Chondrocyte (in vitro differentiated cells): Measurements from ENCODE around the gene SMCR8. TPM values are rescaled to one million over a fixed set of nuclear protein-coding genes. Genes with fewer than 3 reads are reported as not detected.

Experiments
- DNase-seq: peaks from one replicate; pipeline ENCODE4 v3.0.0; 2021; ENCODE audit warnings: mixed read lengths, low spot score
- H3K27ac Mint-ChIP-seq: one replicate; pipeline ENCODE4 v1.8.0; 2021; ENCODE audit warnings: mild to moderate bottlenecking, moderate library complexity, mixed read lengths; ENCODE audit not compliant: unreplicated experiment
- H3K27me3 Mint-ChIP-seq: 2 replicates; pipeline ENCODE4 v1.8.0; 2021; ENCODE audit warnings: low read depth, mixed read lengths
- H3K36me3 Mint-ChIP-seq: 2 replicates; pipeline ENCODE4 v1.8.0; 2021; ENCODE audit warnings: low read depth, mixed read lengths
- H3K4me1 Mint-ChIP-seq: 2 replicates; pipeline ENCODE4 v1.8.0; 2021; ENCODE audit warnings: low read depth, mild to moderate bottlenecking, mixed read lengths
- H3K4me3 Mint-ChIP-seq: one replicate; pipeline ENCODE4 v1.8.0; 2021; ENCODE audit warnings: mild to moderate bottlenecking, moderate library complexity, mixed read lengths; ENCODE audit not compliant: unreplicated experiment
- H3K9me3 Mint-ChIP-seq: 2 replicates; pipeline ENCODE4 v1.8.0; 2021; ENCODE audit warnings: low read depth, mixed read lengths
- total RNA-seq: library from RNA; stranded (reverse); gene quantifications from 3 replicates; pipeline ENCODE4 v1.2.1, GENCODE V29; 2021
- TF ChIP-seq, protein P1 (sequence below): fragments of 200-600 bp; sonication (generic); IDR thresholded peaks from 2 replicates; pipeline ENCODE4 v1.5.0; 2021; ENCODE audit warnings: antibody characterized with exemption, mild to moderate bottlenecking, moderate library complexity

SMCR8 gene
- total RNA-seq, 1 donor from 2014 or later: 16.1 TPM

DNA sequence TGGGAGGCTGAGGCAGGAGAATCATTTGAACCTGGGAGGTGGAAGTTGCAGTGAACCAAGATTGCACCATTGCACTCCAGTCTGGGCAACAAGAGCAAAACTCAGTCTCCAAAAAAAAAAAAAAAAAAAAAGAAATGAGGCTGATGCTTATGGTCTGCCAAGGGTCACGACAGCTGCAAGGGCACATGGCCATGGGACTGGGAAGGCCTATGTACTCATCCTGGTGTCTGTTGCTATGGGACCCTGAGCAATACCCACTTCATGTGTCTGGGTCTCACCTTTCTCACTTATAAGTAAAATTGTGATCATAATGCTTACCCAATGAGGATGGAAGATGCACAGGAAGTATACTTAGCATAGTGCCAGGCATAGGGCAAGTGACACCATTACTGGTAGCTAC is 38.0 kb upstream of the SMCR8 start:
- Mint-ChIP-seq H3K36me3 (peaks cover 20% of the 10 kb centered on the region), H3K27me3 (no peaks in the 10 kb centered on the region), H3K4me1 (no peaks in the 10 kb centered on the region), H3K27ac (no peak overlapping the region), H3K9me3 (no peaks in the 10 kb centered on the region), H3K4me3 (no peak overlapping the region)
- TF ChIP-seq, protein P1, sequence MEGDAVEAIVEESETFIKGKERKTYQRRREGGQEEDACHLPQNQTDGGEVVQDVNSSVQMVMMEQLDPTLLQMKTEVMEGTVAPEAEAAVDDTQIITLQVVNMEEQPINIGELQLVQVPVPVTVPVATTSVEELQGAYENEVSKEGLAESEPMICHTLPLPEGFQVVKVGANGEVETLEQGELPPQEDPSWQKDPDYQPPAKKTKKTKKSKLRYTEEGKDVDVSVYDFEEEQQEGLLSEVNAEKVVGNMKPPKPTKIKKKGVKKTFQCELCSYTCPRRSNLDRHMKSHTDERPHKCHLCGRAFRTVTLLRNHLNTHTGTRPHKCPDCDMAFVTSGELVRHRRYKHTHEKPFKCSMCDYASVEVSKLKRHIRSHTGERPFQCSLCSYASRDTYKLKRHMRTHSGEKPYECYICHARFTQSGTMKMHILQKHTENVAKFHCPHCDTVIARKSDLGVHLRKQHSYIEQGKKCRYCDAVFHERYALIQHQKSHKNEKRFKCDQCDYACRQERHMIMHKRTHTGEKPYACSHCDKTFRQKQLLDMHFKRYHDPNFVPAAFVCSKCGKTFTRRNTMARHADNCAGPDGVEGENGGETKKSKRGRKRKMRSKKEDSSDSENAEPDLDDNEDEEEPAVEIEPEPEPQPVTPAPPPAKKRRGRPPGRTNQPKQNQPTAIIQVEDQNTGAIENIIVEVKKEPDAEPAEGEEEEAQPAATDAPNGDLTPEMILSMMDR: no peak
- DNase-seq: no peak

DNA sequence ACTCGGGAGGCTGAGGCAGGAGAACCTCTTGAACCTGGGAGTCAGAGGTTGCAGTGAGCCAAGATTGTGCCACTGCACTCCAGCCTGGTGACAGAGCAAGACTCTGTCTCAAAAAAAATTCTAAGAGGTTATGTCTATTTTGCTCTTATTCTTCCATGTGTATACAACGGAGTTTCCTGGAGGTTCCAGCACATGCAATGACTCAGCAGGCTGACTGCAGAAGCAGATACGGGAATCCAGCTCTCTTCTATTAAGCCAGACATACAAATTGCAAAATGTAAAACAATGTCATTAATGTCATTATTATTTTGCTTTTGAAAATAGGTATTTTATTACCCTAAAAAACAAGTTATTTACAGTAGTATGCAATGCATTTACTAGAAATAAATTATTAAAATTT is 36.2 kb upstream of the SMCR8 start:
- H3K27me3 Mint-ChIP-seq: no peaks in the 10 kb centered on the region
- no peak for DNase-seq
- TF ChIP-seq, protein P1: no peak
- H3K4me3 Mint-ChIP-seq: no peak overlapping the region
- no peaks in the 10 kb centered on the region for H3K9me3 Mint-ChIP-seq
- H3K27ac Mint-ChIP-seq: no peak overlapping the region
- H3K4me1 Mint-ChIP-seq: no peaks in the 10 kb centered on the region
- peaks cover 28% of the 10 kb centered on the region for H3K36me3 Mint-ChIP-seq

DNA sequence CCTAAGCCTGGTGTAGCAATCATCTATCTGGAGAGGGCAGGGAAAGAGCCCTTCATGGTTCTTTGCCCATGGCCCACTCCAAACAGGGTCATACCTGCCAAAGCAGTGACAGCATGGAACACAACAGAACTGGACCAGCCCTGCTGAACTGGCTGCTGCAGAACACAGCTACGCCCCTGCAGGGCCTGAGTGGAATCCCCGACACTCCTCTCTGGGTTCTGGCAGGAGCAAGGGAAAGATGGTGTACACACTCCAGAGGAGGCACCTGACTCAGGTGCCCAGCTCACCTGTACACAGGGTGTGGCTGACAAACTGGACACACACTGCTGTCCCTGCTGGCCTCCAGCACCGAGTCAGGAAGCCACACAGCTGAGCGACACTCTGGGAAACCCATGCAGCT is 34.8 kb upstream of the SMCR8 start:
- no peaks in the 10 kb centered on the region for H3K9me3 Mint-ChIP-seq
- H3K4me1 Mint-ChIP-seq: no peaks in the 10 kb centered on the region
- peaks cover 34% of the 10 kb centered on the region for H3K36me3 Mint-ChIP-seq

GRCh38 chr17:18280766-18281371 is 34.2 kb upstream of the SMCR8 start:
- Mint-ChIP-seq H3K36me3 (peaks cover 38% of the 10 kb centered on the region), H3K27ac (no peak overlapping the region), H3K4me3 (no peak overlapping the region), H3K27me3 (no peaks in the 10 kb centered on the region), H3K4me1 (no peaks in the 10 kb centered on the region), H3K9me3 (no peaks in the 10 kb centered on the region)
- DNase-seq: no peak
- TF ChIP-seq, protein P1: no peak

More for the DNA sequence above, 34.8 kb upstream of the SMCR8 start:
- no peak overlapping the region for H3K4me3 Mint-ChIP-seq
- DNase-seq: no peak
- TF ChIP-seq, protein P1: no peak
- H3K27ac Mint-ChIP-seq: no peak overlapping the region
- no peaks in the 10 kb centered on the region for H3K27me3 Mint-ChIP-seq

DNA sequence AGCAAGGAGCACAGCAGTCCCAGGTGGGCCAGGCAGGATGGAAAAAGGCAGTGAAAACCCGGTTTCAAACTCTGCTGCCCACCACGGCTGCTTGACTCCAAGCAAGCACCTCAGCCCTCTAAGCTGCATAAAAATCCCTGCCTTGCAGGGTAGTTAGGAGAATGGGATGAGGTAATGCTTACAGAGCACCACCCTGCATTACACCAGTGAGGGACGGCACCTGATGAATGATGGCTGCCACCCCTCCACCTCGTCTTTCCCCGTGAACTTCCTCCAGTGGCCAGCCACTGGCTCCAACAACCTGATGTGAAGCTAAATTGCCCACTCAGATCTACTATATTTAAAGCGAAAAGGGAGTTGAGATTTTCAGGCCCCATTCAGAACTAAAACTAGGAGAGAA is 33.3 kb upstream of the SMCR8 start:
- no peaks in the 10 kb centered on the region for H3K9me3 Mint-ChIP-seq

More for the DNA sequence above, 33.3 kb upstream of the SMCR8 start:
- DNase-seq: no peak
- Mint-ChIP-seq H3K36me3 (peaks cover 40% of the 10 kb centered on the region), H3K27ac (no peak overlapping the region), H3K27me3 (no peaks in the 10 kb centered on the region), H3K4me3 (no peak overlapping the region), H3K4me1 (no peaks in the 10 kb centered on the region)
- TF ChIP-seq, protein P1: no peak
